Panc1 (cell line): ENCODE results near the gene GNB1. TPM values are rescaled to one million over a fixed set of nuclear protein-coding genes. Genes with fewer than 3 reads are reported as not detected.

Experiments
- ATAC-seq: fragments of 200-7000 bp; cut with Tn5 transposase; 2 replicates; pipeline ENCODE4 v1.9.1; 2020; ENCODE audit warnings: mild to moderate bottlenecking, moderate library complexity
- BruUV-seq: library from RNA; stranded (reverse); fragments of 400-500 nt; replicated peaks from 2 replicates; lab custom pipeline; 2021; lab: Mats Ljungman, UMichigan
- CTCF ChIA-PET: fragments of 300-600 bp; sonication (Branson Sonifier 250); formaldehyde crosslinking; loops from one replicate; lab custom pipeline; 2022; ENCODE audit warnings: antibody characterized with exemption; lab: Charles Lee
- POLR2A ChIA-PET: fragments of 300-600 bp; sonication (Branson Sonifier 250); formaldehyde crosslinking; loops from one replicate; lab custom pipeline; 2022; ENCODE audit warnings: antibody characterized with exemption; lab: Charles Lee
- DNase-seq: peaks from one replicate; pipeline ENCODE4 v3.0.0-alpha.2; 2010; ENCODE audit warnings: low read depth, low spot score
- H3K27ac ChIP-seq: 2 replicates; pipeline ENCODE4 v1.5.1; 2011; ENCODE audit warnings: mild to moderate bottlenecking, low read length, inconsistent platforms
- H3K27me3 ChIP-seq: fragments of 200-500 bp; sonication (Bioruptor generic); 2 replicates; pipeline ENCODE4 v1.6.0; 2014; ENCODE audit warnings: low read length, inconsistent platforms; ENCODE audit not compliant: control insufficient read depth, insufficient read depth
- H3K36me3 ChIP-seq: fragments of 200-500 bp; sonication (Bioruptor generic); 2 replicates; pipeline ENCODE4 v1.5.1; 2014; ENCODE audit warnings: inconsistent platforms, mild to moderate bottlenecking, low read length, moderate library complexity; ENCODE audit not compliant: control insufficient read depth, insufficient read depth
- H3K4me1 ChIP-seq: 2 replicates; pipeline ENCODE4 v1.5.1; 2011; ENCODE audit warnings: inconsistent platforms, mild to moderate bottlenecking, low read length, moderate library complexity; ENCODE audit not compliant: control insufficient read depth, insufficient read depth
- H3K4me3 ChIP-seq, 2 experiments: 2 replicates each; pipeline ENCODE4 v1.5.1; 2011 to 2012; ENCODE audit warnings: low read depth in 2 of 2, low read length in 2 of 2, mild to moderate bottlenecking in 2 of 2, inconsistent platforms in 1 of 2, moderate library complexity in 1 of 2
- H3K9me3 ChIP-seq: fragments of 200-500 bp; sonication (Bioruptor generic); 2 replicates; pipeline ENCODE4 v1.5.1; 2014; ENCODE audit warnings: low read depth, mild to moderate bottlenecking, inconsistent platforms, low read length, moderate library complexity; ENCODE audit not compliant: control insufficient read depth, insufficient read depth
- CTCF ChIP-seq: fragments of 450-650 bp; IDR thresholded peaks from 2 replicates; pipeline ENCODE4 v1.5.1; 2017; ENCODE audit warnings: mild to moderate bottlenecking
- POLR2AphosphoS5 ChIP-seq: IDR thresholded peaks from 2 replicates; pipeline ENCODE4 v1.6.1; 2012; ENCODE audit warnings: mild to moderate bottlenecking, low read depth, low read length, moderate library complexity
- SIN3A ChIP-seq: IDR thresholded peaks from 2 replicates; pipeline ENCODE4 v1.6.1; 2012; ENCODE audit warnings: low read depth, mild to moderate bottlenecking, low read length, moderate library complexity, borderline replicate concordance; ENCODE audit not compliant: insufficient read depth
- TCF7L2 ChIP-seq: IDR thresholded peaks from 2 replicates; pipeline ENCODE4 v1.6.1; 2011; ENCODE audit warnings: mild to moderate bottlenecking, low read depth, low read length, inconsistent platforms
- in situ Hi-C: cut with HindIII; loops from 2 replicates; pipeline ENCODE4 v1.10.0; 2016; ENCODE audit warnings: low sequenced_read_pairs, low pct_unique_long_range_greater_than_20kb
- intact Hi-C: fragments of 100-400 bp; cut with micrococcal nuclease; formaldehyde crosslinking; loops from one replicate; pipeline ENCODE4 v1.10.0; 2022; ENCODE audit not compliant: unreplicated experiment
- total RNA-seq: library from RNA; stranded (reverse); gene quantifications from one replicate; pipeline ENCODE4 v1.2.1, GENCODE V29; 2021; ENCODE audit not compliant: unreplicated experiment
- TF ChIP-seq, protein P1 (sequence below), 2 experiments: IDR thresholded peaks; 2 replicates each; pipeline ENCODE4 v1.6.1; 2011 to 2012; ENCODE audit warnings: low read depth in 2 of 2, control low read depth in 1 of 2, low read length in 1 of 2, mild to moderate bottlenecking in 1 of 2, moderate library complexity in 1 of 2; ENCODE audit not compliant: insufficient read depth in 1 of 2

The GNB1 gene
- total RNA-seq, 1 experiment from 2014 or later: 499 TPM

GRCh38 chr1:1917995-1918900 is 27.4 kb upstream of the GNB1 start:
- in situ Hi-C loops (no loop called here), intact Hi-C loops (no loop called here)
- H3K4me3 ChIP-seq: peak overlapping the region; percentile 56 to 58
- TF ChIP-seq TCF7L2 (no peak), SIN3A (no peak), POLR2AphosphoS5 (no peak), CTCF (no peak)
- TF ChIP-seq, protein P1, sequence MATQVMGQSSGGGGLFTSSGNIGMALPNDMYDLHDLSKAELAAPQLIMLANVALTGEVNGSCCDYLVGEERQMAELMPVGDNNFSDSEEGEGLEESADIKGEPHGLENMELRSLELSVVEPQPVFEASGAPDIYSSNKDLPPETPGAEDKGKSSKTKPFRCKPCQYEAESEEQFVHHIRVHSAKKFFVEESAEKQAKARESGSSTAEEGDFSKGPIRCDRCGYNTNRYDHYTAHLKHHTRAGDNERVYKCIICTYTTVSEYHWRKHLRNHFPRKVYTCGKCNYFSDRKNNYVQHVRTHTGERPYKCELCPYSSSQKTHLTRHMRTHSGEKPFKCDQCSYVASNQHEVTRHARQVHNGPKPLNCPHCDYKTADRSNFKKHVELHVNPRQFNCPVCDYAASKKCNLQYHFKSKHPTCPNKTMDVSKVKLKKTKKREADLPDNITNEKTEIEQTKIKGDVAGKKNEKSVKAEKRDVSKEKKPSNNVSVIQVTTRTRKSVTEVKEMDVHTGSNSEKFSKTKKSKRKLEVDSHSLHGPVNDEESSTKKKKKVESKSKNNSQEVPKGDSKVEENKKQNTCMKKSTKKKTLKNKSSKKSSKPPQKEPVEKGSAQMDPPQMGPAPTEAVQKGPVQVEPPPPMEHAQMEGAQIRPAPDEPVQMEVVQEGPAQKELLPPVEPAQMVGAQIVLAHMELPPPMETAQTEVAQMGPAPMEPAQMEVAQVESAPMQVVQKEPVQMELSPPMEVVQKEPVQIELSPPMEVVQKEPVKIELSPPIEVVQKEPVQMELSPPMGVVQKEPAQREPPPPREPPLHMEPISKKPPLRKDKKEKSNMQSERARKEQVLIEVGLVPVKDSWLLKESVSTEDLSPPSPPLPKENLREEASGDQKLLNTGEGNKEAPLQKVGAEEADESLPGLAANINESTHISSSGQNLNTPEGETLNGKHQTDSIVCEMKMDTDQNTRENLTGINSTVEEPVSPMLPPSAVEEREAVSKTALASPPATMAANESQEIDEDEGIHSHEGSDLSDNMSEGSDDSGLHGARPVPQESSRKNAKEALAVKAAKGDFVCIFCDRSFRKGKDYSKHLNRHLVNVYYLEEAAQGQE (IDR thresholded peaks at IDR 0.05; ENCODE audit: insufficient read depth in 1 of 2, low read depth in 2 of 2, low read length in 1 of 2): no peak
- BruUV-seq: no TSS peak
- H3K4me1 ChIP-seq: no peaks in the 10 kb centered on the region
- H3K27ac ChIP-seq: no peak overlapping the region
- DNase-seq: no peak
- no peak for ATAC-seq
- POLR2A ChIA-PET: no interaction called here
- H3K36me3 ChIP-seq: no peaks in the 10 kb centered on the region
- H3K27me3 ChIP-seq: no peaks in the 10 kb centered on the region
- CTCF ChIA-PET: no interaction called here
- H3K9me3 ChIP-seq: no peaks in the 10 kb centered on the region

GRCh38 chr1:1917304-1917976 is 26.6 kb upstream of the GNB1 start:
- no peak overlapping the region for H3K4me3 ChIP-seq
- H3K9me3 ChIP-seq: no peaks in the 10 kb centered on the region
- no peak overlapping the region for H3K27ac ChIP-seq
- ATAC-seq (no peak), DNase-seq (no peak)
- H3K36me3 ChIP-seq: no peaks in the 10 kb centered on the region
- ChIA-PET CTCF (no interaction called here), POLR2A (no interaction called here)
- in situ Hi-C loops (no loop called here), intact Hi-C loops (no loop called here)
- BruUV-seq: no TSS peak
- H3K27me3 ChIP-seq: no peaks in the 10 kb centered on the region
- TF ChIP-seq, protein P1 (IDR thresholded peaks at IDR 0.05; ENCODE audit: insufficient read depth in 1 of 2, low read depth in 2 of 2, low read length in 1 of 2): no peak
- TF ChIP-seq SIN3A (no peak), TCF7L2 (no peak), POLR2AphosphoS5 (no peak), CTCF (no peak)
- H3K4me1 ChIP-seq: no peaks in the 10 kb centered on the region
